ENCODE measurements around the gene PNLIPRP3. TPM values are rescaled to one million over a fixed set of nuclear protein-coding genes. Genes with fewer than 3 reads are reported as not detected.

PNLIPRP3 gene
- total RNA-seq, 2 donors from 2014 or later = not detected

DNA sequence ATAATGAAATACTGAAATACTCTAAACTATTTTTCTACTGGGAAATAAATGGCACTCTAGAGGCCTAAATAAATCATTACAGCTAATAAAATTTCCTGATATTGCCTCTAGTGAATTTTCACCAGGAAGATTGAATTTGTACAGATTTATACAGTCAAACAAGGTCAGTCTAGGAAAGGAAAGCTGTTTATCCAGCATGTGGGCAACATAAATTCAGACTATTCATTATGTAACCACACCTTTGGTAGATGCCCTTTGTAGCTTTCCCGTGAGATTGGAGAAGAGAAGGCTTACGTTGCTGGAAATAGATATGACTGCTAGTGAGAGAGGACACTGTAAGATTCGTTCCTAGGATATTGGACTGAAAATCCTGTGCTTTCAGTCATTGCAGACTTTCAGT, 82.9 kb downstream of the PNLIPRP3 start:
- Mint-ChIP-seq H3K27me3 (peaks cover 6% of the 10 kb centered on the region in 2 donors), H3K36me3 (no peaks in the 10 kb centered on the region), H3K4me3 (no peak overlapping the region), H3K4me1 (ENCODE audit: low read depth in 2 of 2) (no peaks in the 10 kb centered on the region), H3K9me3 (peaks cover 13% of the 10 kb centered on the region), H3K27ac (no peak overlapping the region)
- DNase-seq (ENCODE audit: low spot score) (no peak), ATAC-seq (no peak)

GRCh38 chr10:116511365-116511764, 83.7 kb downstream of the PNLIPRP3 start:
- H3K27me3 Mint-ChIP-seq = peaks cover 6% of the 10 kb centered on the region in 2 donors
- no peak overlapping the region for H3K27ac Mint-ChIP-seq
- ATAC-seq (no peak), DNase-seq (ENCODE audit: low spot score) (no peak)
- H3K36me3 Mint-ChIP-seq = no peaks in the 10 kb centered on the region
- no peaks in the 10 kb centered on the region for H3K4me1 Mint-ChIP-seq (ENCODE audit: low read depth in 2 of 2)
- peaks cover 13% of the 10 kb centered on the region for H3K9me3 Mint-ChIP-seq
- H3K4me3 Mint-ChIP-seq = no peak overlapping the region

DNA sequence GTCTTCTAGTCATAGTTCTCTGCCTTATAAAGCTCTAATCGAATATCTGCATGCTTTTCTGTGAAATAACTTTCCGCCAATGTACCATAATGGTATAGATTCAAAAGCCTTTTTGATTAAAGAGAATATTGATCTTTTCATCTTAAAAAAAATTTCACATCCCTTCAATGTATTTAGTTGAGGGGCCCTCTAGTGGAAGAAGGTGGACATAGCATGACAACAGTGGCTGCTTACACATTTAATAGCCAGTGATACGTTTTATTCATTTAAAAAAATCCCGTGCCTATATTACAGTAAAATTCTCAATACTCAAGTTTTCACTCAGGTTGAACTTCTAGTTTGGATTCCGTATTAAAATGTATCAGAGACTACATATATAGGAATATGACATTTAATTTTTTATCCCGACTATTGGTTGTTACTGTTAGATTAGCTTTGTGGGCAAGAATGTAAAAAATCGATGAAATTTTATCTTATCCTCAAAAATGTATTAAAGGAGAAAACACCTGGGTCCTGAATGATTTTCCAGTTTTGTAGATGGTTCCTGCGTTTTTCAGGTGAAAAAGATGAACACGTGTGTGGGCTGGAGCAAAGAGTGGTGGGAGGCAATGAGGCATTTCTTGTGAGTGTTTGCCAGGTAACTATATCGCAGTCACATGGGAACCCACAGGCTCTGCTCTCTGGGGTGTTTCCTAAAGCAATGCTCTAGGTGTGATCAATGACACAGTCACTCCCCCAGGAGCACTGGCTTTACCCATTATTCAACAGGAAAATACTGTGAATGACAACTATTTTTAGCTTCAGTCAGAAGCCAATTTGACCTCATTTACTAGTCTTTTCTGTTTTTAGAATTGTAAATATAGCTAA, 94.0 kb downstream of the PNLIPRP3 start:
- Mint-ChIP-seq H3K27me3 (no peaks in the 10 kb centered on the region), H3K27ac (no peak overlapping the region), H3K9me3 (no peaks in the 10 kb centered on the region), H3K4me1 (ENCODE audit: low read depth in 2 of 2) (no peaks in the 10 kb centered on the region), H3K4me3 (no peak overlapping the region), H3K36me3 (no peaks in the 10 kb centered on the region)
- ATAC-seq = no peak
- DNase-seq (ENCODE audit: low spot score) = no peak

DNA sequence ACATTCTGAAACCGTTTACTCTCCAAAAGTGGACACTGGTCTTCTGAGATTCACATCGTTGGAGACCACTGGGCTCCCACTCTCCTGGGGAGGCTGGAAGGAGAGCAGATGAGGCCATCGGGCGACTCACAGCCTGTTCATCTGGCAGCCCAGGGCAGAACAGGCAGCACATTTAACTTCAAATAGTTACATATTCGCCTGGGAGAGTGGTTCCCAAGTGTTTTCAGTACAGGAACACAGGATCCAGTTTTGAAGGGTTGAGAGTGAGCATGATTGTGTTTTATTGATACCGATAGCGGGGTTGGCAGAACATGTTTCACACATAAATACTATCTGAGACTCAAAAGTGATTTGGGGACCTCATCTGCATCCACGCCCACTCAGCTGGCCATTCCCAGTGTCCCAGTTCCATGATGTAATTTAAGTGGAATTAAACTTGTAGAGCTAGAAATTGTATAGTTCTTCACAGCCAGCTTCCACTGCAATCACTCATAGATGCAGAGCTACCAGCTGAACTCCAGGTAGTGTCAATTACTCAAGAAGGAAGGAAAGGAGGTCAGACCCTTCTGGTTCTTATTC, 95.2 kb downstream of the PNLIPRP3 start:
- Mint-ChIP-seq H3K4me3 (no peak overlapping the region), H3K27ac (no peak overlapping the region), H3K4me1 (ENCODE audit: low read depth in 2 of 2) (no peaks in the 10 kb centered on the region), H3K9me3 (no peaks in the 10 kb centered on the region), H3K36me3 (no peaks in the 10 kb centered on the region), H3K27me3 (no peaks in the 10 kb centered on the region)
- DNase-seq (ENCODE audit: low spot score) (no peak), ATAC-seq (no peak)

- no peaks in the 10 kb centered on the region for H3K9me3 Mint-ChIP-seq
- ATAC-seq (no peak), DNase-seq (ENCODE audit: low spot score) (no peak)
- H3K4me1 Mint-ChIP-seq (ENCODE audit: low read depth in 2 of 2) = no peaks in the 10 kb centered on the region
- H3K27ac Mint-ChIP-seq = no peak overlapping the region
- H3K36me3 Mint-ChIP-seq = no peaks in the 10 kb centered on the region
- H3K4me3 Mint-ChIP-seq = no peak overlapping the region
- no peaks in the 10 kb centered on the region for H3K27me3 Mint-ChIP-seq
Observed at GRCh38 chr10:116524736-116525135, 97.1 kb downstream of the PNLIPRP3 start.

DNA sequence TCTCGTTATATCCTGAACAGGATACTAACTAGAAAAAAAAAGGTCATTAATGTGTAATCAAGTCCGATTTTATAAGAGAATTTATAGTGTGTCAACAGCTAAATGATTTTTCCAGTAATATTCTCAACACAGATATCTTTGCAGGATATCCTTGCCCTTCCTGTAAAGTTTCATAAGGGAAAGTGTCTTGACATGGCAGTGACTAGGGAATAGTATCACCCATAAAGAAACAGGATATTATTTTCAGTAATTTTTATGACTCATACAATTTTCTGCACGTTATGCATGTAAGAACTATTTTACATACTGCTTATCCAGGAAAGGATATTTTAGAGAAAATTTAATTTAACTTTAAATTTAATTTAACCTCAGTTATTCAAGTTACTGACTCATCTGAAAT, 98.6 kb downstream of the PNLIPRP3 start:
- Mint-ChIP-seq H3K4me3 (no peak overlapping the region), H3K36me3 (no peaks in the 10 kb centered on the region), H3K9me3 (peaks cover 3% of the 10 kb centered on the region), H3K27ac (no peak overlapping the region), H3K27me3 (no peaks in the 10 kb centered on the region), H3K4me1 (ENCODE audit: low read depth in 2 of 2) (no peaks in the 10 kb centered on the region)
- ATAC-seq = no peak
- DNase-seq (ENCODE audit: low spot score) = no peak

Other genes with a start within 250 kb of the PNLIPRP3 start
- not detected for gene GFRA1, start 154.6 kb upstream of the PNLIPRP3 start, total RNA-seq
- not detected for gene CCDC172, start 103.4 kb upstream of the PNLIPRP3 start, total RNA-seq
- gene PNLIP, start 118.1 kb downstream of the PNLIPRP3 start, total RNA-seq = not detected
- not detected for gene PNLIPRP1, start 163.1 kb downstream of the PNLIPRP3 start, total RNA-seq
- not detected for gene PNLIPRP2, start 193.1 kb downstream of the PNLIPRP3 start, total RNA-seq

Data from natural killer cell treated with Interleukin-12 subunit alpha and Interleukin-12 subunit beta and Interleukin-15 and Interleukin-18, amount 100 ng/mL, for 72 hours (primary cell).